ENCODE results near the gene PRICKLE4. TPM values are rescaled to one million over a fixed set of nuclear protein-coding genes. Genes with fewer than 3 reads are reported as not detected.
A peak's percentile ranks its signal among the peaks of the same experiment; 100 is the strongest.

Gene PRICKLE4
- total RNA-seq, 1 donor, result not detected

GRCh38 chr6:41748542-41748941 is 32.0 kb upstream of the PRICKLE4 start:
- Histone ChIP-seq H3K36me3 (ENCODE audit: insufficient read depth, low read length) (no peaks in the 10 kb centered on the region), H3K79me2 (ENCODE audit: insufficient read depth, low read length) (no peaks in the 10 kb centered on the region), H2AFZ (ENCODE audit: low read length) (no peak overlapping the region), H3K4me3 (ENCODE audit: insufficient read depth, low read length) (no peak overlapping the region), H3K27ac (ENCODE audit: low read depth, low read length) (no peak overlapping the region), H3K4me2 (ENCODE audit: insufficient read depth, low read length) (no peak overlapping the region), H3K9me3 (ENCODE audit: low read depth, low read length) (no peaks in the 10 kb centered on the region), H4K20me1 (ENCODE audit: insufficient read depth, low read length) (no peaks in the 10 kb centered on the region), H3K27me3 (ENCODE audit: insufficient read depth, low read length) (peaks cover 8% of the 10 kb centered on the region), H3K4me1 (ENCODE audit: insufficient read depth, low read length) (no peaks in the 10 kb centered on the region)
- no peak for DNase-seq (ENCODE audit: insufficient read length, low spot score, missing footprints)
- TF ChIP-seq CTCF (IDR thresholded peaks at IDR 0.05; ENCODE audit: extremely low read depth, low read depth, low read length), result no peak

DNA sequence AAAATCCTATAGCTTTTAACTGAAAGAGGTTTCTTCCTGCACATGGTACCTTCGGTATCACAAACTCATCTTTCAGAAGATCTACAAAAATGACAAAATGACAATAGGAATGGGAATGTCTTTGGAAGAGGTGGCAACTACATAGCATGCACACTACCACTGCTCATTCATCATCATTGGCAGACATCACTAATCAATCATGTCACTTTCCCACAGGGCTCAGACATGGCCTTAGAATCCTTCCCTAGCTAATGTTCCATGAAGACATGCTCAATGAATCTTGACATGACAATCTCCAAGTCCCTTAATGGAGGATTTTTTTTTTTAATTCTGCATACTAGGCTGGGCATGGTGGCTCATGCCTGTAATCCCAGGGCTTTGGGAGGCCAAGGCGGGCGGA is 30.2 kb upstream of the PRICKLE4 start:
- H3K27ac ChIP-seq (ENCODE audit: low read depth, low read length), result no peak overlapping the region
- no peak overlapping the region for H3K4me2 ChIP-seq (ENCODE audit: insufficient read depth, low read length)
- H3K9me3 ChIP-seq (ENCODE audit: low read depth, low read length), result no peaks in the 10 kb centered on the region
- H3K4me1 ChIP-seq (ENCODE audit: insufficient read depth, low read length), result no peaks in the 10 kb centered on the region
- no peaks in the 10 kb centered on the region for H3K79me2 ChIP-seq (ENCODE audit: insufficient read depth, low read length)
- TF ChIP-seq CTCF (IDR thresholded peaks at IDR 0.05; ENCODE audit: extremely low read depth, low read depth, low read length), result no peak
- no peak overlapping the region for H3K4me3 ChIP-seq (ENCODE audit: insufficient read depth, low read length)
- H4K20me1 ChIP-seq (ENCODE audit: insufficient read depth, low read length), result no peaks in the 10 kb centered on the region
- H3K27me3 ChIP-seq (ENCODE audit: insufficient read depth, low read length), result peaks cover 14% of the 10 kb centered on the region
- no peak for DNase-seq (ENCODE audit: insufficient read length, low spot score, missing footprints)
- H2AFZ ChIP-seq (ENCODE audit: low read length), result no peak overlapping the region
- H3K36me3 ChIP-seq (ENCODE audit: insufficient read depth, low read length), result no peaks in the 10 kb centered on the region

DNA sequence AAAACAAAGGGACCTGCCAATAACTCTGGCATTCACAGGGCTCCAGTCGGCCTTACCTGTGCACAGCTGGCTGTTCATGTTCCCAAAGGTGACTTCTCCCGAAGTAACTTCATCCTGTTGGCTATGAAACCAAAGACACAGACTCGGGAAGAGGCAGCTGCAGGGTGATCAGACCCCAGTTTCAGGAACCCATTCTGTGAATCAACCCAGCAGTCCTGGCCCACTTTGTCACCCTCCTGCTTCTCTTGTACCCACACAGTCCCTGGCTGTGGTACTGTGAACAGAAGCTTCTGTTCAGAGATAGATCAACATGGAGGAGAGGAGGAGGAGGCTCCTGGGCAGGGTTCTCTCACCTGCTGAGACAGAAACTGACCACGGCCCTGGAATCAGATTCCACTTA is 24.7 kb upstream of the PRICKLE4 start:
- Histone ChIP-seq H4K20me1 (ENCODE audit: insufficient read depth, low read length) (no peaks in the 10 kb centered on the region), H3K4me3 (ENCODE audit: insufficient read depth, low read length) (no peak overlapping the region), H3K27me3 (ENCODE audit: insufficient read depth, low read length) (peaks cover 18% of the 10 kb centered on the region), H3K4me2 (ENCODE audit: insufficient read depth, low read length) (no peak overlapping the region), H3K79me2 (ENCODE audit: insufficient read depth, low read length) (no peaks in the 10 kb centered on the region), H3K36me3 (ENCODE audit: insufficient read depth, low read length) (no peaks in the 10 kb centered on the region), H2AFZ (ENCODE audit: low read length) (no peak overlapping the region), H3K27ac (ENCODE audit: low read depth, low read length) (no peak overlapping the region), H3K9me3 (ENCODE audit: low read depth, low read length) (no peaks in the 10 kb centered on the region), H3K4me1 (ENCODE audit: insufficient read depth, low read length) (no peaks in the 10 kb centered on the region)
- TF ChIP-seq CTCF (IDR thresholded peaks at IDR 0.05; ENCODE audit: extremely low read depth, low read depth, low read length), result no peak
- DNase-seq (ENCODE audit: insufficient read length, low spot score, missing footprints), result peak; percentile 72

- Histone ChIP-seq H4K20me1 (ENCODE audit: insufficient read depth, low read length) (no peaks in the 10 kb centered on the region), H2AFZ (ENCODE audit: low read length) (no peak overlapping the region), H3K4me3 (ENCODE audit: insufficient read depth, low read length) (no peak overlapping the region), H3K27ac (ENCODE audit: low read depth, low read length) (no peak overlapping the region), H3K27me3 (ENCODE audit: insufficient read depth, low read length) (peaks cover 18% of the 10 kb centered on the region), H3K9me3 (ENCODE audit: low read depth, low read length) (no peaks in the 10 kb centered on the region), H3K4me1 (ENCODE audit: insufficient read depth, low read length) (no peaks in the 10 kb centered on the region), H3K4me2 (ENCODE audit: insufficient read depth, low read length) (no peak overlapping the region), H3K79me2 (ENCODE audit: insufficient read depth, low read length) (no peaks in the 10 kb centered on the region), H3K36me3 (ENCODE audit: insufficient read depth, low read length) (no peaks in the 10 kb centered on the region)
- no peak for DNase-seq (ENCODE audit: insufficient read length, low spot score, missing footprints)
- no peak for TF ChIP-seq CTCF (IDR thresholded peaks at IDR 0.05; ENCODE audit: extremely low read depth, low read depth, low read length)
Measured at GRCh38 chr6:41756354-41756753, 24.2 kb upstream of the PRICKLE4 start.
